ENCODE measurements around the gene GID8.

GID8 gene

DNA sequence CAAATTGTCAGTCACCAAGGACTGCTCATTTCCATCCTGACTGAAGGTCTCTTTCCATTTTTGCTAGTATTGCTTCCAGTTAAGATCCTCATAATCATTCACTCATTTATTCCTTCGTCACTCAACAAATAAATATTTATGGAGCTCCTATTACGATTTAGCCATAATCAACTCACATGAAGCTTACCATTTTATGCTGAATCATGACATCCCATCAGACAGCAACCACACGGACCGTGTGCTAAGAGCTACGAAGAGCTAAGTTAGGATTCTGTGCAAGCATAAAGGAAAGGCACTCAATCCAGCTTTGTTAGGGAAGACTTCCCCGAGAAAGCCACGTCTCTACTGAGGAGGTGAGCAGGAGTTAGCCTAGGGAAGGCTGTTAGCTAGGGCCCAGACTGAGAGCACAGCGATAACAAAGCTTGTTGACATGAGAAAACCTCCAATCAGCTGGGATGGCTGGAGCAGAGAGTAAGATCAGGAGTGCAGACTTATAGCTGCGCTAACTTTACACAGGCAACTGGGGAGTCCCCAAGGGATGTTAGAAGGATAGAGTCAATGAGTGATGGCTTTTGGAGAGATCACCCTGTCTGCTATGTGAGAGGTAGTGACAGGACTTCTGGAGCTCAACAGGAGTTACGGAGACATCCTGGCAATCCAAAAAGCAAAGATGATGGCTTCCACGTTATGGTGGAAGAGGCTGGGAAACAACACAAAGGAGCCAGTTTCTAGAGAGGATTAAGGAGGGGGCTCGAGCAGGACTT is 2.6 kb upstream of the GID8 start:
- no peak overlapping the region for H3K4me3 ChIP-seq (ENCODE audit: low read depth, low read length)
- TF ChIP-seq, protein P1, sequence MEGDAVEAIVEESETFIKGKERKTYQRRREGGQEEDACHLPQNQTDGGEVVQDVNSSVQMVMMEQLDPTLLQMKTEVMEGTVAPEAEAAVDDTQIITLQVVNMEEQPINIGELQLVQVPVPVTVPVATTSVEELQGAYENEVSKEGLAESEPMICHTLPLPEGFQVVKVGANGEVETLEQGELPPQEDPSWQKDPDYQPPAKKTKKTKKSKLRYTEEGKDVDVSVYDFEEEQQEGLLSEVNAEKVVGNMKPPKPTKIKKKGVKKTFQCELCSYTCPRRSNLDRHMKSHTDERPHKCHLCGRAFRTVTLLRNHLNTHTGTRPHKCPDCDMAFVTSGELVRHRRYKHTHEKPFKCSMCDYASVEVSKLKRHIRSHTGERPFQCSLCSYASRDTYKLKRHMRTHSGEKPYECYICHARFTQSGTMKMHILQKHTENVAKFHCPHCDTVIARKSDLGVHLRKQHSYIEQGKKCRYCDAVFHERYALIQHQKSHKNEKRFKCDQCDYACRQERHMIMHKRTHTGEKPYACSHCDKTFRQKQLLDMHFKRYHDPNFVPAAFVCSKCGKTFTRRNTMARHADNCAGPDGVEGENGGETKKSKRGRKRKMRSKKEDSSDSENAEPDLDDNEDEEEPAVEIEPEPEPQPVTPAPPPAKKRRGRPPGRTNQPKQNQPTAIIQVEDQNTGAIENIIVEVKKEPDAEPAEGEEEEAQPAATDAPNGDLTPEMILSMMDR (IDR thresholded peaks at IDR 0.05; ENCODE audit: borderline replicate concordance, insufficient read depth, low read depth, low read length), result no peak

DNA sequence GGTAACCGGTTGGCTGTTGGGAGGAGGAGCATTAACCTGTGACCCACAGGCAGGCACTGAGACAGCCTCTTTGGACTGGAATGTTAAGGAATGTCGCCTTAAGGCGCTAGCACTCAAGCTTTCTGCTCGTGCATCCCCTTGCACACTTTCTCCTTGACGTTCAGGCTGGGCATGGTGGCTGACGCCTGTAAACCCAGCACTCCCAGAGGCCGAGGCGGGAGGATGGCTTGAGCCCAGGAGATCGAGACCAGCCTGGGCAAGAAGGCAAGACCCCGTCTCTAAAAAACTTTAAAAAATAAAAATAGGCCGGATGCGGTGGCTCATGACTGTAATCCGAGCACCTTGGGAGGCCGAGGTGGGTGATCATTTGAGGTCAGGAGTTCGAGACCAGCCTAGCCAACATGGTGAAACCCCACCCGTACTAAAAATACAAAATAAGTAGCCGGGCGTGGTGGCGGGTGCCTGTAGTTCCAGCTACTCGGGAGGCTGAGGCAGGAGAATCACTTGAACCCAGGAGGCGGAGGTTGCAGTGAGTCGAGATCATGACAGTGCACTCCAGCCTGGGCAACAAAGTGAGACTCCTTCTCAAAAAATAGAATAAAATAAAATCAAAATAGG is 1.9 kb upstream of the GID8 start:
- H3K4me3 ChIP-seq (ENCODE audit: low read depth, low read length), result no peak overlapping the region
- TF ChIP-seq, protein P1 (IDR thresholded peaks at IDR 0.05; ENCODE audit: borderline replicate concordance, insufficient read depth, low read depth, low read length), result no peak

DNA sequence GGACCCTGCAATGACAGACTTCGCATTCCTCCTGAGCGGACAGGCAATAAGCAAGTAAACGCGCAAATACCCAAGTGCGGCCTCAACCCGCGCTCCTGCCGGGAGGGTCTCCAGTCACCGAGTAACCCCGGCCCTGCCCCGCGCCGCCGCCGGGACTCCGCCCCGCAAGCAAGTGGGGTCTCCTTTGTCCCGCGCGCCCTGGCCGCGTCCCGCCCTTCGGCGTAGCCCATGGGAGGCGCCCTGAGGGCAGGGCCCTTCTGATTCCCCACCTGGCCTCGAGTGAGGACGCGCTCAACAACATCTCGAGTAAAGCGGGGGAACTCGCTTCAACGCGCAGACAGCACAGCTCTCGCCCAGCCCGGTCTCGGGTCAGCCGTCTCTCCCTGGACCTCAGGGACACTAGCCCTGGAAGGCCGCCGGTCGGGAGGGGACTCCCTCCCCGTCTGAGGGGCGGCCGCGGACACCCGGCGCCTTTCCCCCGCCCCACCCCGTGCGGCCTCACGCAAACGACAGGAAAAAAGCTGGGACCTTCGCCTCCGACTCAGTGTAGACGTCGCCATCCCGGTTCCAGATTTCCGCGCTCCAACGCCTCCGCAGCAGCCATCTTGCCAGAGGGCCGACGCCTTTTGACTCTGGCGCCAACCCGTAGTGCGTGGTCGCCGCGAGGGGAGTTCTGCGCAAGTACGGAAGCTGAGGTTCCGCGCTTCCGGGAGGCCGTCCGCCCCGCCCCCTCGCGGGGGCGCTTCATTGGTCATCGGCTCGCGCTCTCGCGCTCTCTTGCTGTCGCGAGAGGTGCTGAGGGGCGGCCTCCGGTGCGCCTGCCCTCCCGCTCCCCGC is 461 bp upstream of the GID8 start:
- H3K4me3 ChIP-seq (ENCODE audit: low read depth, low read length), result peak overlapping the region; percentile 85
- TF ChIP-seq, protein P1 (IDR thresholded peaks at IDR 0.05; ENCODE audit: borderline replicate concordance, insufficient read depth, low read depth, low read length), result no peak

GRCh38 chr20:62940875-62941274 is 2.9 kb downstream of the GID8 start:
- H3K4me3 ChIP-seq (ENCODE audit: low read depth, low read length), result no peak overlapping the region
- TF ChIP-seq, protein P1 (IDR thresholded peaks at IDR 0.05; ENCODE audit: borderline replicate concordance, insufficient read depth, low read depth, low read length), result no peak

DNA sequence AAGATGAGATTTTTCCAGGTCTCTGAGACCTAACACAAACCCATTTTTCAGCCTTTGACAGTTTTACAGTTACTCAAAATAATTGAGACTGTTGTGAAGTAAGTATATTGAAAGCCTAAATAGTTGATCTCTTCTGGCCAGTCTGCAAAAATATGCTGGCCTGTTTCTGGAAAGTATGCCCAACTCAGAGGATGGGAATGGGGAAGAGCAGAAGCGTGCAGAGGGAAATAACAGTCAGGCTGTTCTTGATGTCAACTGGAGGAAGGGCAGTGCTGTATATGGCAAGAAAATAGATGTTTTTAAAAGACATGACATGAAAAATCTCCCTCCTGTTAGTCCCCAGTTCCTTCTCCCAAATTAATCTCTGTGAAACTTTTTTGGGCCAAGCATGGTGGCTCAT is 3.8 kb downstream of the GID8 start:
- TF ChIP-seq, protein P1 (IDR thresholded peaks at IDR 0.05; ENCODE audit: borderline replicate concordance, insufficient read depth, low read depth, low read length), result no peak
- no peak overlapping the region for H3K4me3 ChIP-seq (ENCODE audit: low read depth, low read length)

DNA sequence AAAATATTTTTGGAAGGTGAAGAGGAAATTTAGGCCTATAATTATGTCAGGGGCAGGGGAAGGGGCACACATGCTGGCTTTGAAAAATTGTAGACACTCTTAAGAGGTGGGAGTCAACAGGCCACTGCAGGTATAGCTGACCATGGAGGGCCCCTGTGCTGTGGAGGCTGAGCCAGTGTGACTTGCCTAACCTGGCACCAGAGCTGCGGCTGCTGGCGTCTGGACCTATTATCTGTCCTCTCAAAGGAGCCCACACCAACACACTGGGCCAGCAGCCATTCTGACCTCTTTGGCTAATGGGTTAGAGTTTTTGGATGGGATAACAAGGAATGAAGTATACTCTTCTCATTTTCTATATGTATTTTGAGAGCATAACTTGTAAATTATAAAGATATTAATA is 4.5 kb downstream of the GID8 start:
- TF ChIP-seq, protein P1 (IDR thresholded peaks at IDR 0.05; ENCODE audit: borderline replicate concordance, insufficient read depth, low read depth, low read length), result no peak
- no peak overlapping the region for H3K4me3 ChIP-seq (ENCODE audit: low read depth, low read length)

Data from GM12875 (cell line).